GM21423 (cell line): ENCODE measurements around the gene CTNNBIP1.

ENCODE experiments used
- ATAC-seq: cut with Tn5 transposase; IDR thresholded peaks from one replicate; pipeline ENCODE4 v1.9.1; 2021; ENCODE audit warnings: mild to moderate bottlenecking, moderate library complexity; ENCODE audit not compliant: unreplicated experiment

Gene CTNNBIP1

DNA sequence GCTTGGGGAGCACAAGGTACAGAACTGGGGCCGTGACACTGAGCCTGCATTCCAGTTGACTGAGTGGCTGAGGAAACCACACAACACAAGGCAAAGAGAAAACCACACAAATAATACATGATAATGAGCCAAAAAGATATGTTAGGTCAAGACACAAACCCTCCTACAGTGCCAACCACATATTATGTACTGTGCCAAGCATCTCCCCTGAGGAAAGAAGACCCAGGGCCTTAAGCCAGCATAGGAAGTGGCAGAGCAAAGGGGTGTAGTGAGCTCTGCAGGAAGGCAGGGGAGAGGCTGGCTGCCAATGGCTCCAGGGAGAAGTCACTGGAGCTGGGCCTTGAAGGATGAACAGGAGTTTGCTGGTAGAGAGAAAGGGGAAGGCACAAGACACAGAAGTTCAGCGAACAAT is 28.2 kb downstream of the CTNNBIP1 start:
- ATAC-seq = no peak

DNA sequence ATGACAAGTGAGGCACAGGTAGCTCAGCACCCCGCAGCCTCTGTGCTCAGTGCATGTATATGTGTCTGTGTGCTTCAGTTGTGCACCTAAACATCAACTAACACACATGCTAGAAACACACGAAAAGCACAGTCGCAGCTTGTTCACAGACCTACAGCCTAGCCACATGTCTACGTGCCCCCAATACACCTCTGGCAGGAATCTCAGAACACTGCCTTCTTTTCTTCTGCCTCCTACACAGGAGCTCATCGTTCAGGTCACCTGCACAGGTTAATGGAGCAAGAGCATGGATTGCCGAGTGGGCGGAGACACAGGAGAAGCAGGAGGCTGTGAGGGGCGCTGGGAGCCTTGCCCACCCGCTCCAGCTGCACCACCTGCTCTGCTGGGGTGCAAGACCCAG is 31.7 kb downstream of the CTNNBIP1 start:
- no peak for ATAC-seq

DNA sequence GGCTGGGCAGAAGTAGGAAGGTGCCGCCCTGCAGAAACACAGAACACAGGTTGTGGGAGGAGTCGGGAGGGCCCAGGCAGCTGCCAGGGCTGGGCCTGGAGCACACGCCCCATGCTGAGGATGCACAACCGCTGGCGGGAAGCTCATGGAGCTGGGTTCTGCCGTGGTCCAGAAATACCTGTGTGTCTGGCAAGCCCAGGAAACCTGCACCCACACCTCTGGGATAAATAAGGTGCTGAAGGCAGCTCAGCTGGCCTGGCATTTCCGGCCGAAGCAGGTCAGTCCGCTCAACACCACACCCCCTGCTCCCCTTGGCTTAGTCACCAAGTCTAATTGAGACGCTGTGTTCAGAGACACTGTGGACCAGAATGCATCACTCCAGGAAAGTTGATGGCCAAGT is 32.1 kb downstream of the CTNNBIP1 start:
- ATAC-seq = no peak

DNA sequence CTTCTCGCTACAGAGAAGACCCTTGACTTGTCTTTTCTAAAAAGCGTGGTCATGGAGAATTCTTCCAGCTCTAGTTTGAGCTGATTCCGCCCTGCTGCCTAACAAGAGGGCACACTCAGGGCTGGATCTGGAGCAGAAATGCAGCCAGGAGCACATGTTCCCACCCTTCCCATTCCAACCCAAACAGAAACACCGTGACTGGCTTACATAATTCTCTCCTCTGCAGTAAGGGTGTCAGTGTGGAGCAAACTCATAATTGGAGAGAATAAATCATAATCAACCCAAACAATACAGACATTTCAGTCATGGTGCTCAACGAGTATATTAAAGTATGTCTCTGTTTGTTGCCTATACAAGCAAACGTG is 34.5 kb downstream of the CTNNBIP1 start:
- no peak for ATAC-seq

DNA sequence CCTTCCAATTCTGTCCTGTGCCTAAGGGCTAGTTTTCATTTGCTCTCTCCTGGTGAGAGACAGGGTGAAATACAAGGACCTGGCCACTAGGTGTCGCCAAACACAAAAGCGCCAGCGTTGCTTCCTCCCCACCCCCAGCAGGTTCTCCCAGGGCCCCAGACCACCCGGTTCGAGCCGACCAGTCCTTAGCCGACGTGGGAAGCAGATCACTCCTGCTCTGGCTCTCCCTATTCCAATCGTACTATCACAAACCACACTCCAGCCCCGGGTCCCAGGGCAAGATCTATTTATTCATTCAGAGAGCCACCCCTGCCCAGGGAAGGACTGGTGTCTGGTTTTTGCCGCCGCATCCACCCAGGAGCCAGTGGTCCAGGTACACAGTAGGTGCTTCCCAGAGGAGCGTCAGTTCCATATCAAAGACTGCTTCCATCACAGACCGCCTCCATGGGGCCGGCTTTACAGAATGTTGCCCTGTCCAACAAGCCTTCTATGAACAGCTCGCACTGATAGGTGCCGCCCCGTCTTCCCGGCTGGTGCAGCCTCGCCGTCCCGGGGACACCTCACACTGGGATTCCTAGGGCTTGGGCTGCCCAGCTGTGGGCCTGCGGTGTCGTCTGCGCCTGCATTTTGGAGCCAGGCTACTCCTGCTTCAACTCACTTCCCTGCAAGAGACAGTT is 35.0 kb downstream of the CTNNBIP1 start:
- ATAC-seq = no peak

DNA sequence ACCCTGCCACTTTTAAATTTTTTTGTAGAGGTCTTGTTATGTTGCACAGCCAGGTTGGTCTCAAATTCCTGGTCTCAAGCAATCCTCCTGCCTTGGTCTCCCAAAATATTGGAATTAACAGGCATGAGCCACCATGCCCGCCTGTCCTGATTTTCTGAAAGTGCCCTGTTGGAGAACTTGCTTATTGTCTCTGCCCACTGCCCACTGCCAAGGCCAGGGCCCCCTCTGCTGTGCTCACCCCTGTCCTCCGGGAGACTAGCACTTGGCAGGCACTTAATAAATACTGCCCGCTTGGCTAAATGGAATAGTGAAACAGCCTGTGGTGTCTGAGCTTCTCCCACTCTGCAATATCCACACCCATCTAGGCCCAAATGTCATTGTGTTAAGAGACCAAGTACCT is 35.7 kb downstream of the CTNNBIP1 start:
- no peak for ATAC-seq

DNA sequence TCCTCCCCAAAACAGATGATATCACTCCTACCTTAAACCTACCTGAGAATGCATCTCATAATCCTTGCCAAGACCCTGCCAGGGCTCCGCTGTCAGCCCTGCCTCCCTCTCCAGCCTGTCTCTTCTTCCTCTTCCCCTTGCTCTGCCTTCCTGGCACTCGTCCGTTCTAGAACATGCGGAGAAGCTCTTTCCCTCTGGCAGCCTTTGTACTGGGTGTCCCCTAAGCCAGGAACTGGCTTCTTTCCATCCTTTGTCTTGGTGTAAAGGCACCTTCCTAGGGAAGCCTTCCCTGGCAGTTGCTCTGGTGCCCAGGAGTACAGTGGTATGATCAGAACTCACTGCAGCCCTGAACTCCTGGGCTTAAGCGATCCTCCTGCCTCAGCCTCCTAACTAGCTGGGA is 36.1 kb downstream of the CTNNBIP1 start:
- ATAC-seq = no peak

DNA sequence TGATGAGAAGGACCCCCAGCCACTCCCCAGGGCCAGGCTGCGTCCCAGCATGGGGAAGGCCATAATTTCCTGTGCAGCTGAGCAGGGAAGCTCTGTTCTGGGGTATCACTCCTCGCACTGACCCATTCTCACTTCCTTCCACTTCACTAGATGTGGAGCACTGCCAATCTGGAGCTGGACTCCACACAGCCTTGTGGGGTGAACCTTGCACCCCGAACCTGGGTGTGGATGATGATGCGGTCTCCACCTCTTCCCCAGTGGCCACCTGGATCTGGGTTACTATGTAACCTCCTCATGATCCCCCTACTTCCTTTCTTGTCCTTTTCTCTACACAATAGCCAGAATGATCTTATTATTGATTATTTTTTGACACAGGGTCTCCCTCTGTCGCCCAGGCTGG is 36.7 kb downstream of the CTNNBIP1 start:
- no peak for ATAC-seq

DNA sequence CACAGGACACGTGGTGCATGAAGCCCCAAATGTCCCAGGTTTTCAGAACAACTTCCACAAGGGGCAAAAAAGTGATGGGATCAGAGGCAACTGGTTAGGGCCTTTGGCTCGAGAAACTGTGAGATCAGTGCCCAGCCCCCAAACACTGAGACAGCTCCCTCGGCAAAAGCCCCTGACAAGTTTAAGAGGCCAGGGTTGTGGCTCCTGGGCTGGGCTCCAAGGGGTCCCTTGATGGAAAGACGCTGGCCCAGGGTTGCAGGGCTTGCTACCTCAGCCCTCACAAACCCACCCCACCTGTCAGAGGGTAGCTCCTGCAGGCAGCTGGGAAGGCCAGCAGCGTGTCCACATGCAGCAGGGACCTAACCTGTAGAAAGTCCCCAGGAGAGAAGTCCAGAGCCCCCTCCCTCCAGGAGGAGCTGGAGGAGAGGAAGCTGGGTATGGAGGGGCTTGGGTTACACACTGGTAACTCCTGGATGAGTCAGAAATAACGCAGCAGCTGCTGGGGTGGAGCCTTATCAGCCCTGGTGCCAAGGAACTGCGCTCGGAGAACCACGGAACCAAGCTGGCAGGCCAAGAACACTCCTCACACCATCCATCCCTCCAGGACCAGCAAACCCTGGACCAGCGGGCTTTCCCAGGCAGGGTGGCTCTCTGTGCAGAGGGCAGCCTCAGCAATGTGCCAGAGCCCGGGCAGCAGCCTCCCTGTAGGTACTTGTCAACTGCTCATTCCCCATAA is 37.5 kb downstream of the CTNNBIP1 start:
- no peak for ATAC-seq

DNA sequence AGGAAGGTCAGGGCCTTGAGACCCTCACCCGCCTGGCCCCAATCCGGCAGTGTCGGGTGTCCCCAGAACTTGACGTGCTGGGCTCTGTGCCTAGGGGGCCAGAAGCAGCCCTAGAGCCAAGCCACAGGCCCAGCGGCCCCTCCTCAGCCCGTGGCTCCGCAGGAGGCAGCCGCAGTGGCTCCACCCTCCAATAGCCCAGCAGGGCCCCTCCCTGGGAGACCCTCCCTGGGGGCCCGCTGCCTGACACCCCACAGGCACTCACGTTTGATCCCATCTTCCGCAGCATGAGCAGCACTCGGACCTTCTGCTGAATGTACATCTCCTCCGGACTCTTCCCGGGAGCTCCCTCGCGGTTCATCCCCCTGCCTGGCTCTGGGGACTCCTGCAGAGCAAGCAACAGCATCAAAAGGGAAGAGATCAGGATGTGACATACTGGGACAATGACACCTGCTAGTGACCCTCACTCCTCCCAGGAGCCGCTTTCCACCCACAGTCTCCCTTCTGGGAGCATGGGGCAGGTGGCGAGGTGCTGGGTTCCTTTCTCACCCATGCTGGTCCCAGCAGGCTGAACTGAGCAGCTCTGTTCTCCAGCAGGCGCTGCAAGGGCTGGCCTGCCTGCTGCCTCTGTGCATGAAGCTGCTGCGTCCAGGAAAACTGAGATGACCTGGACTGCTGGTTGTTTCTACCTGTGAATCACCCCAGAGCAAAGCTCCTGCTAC is 38.2 kb downstream of the CTNNBIP1 start:
- ATAC-seq = no peak

DNA sequence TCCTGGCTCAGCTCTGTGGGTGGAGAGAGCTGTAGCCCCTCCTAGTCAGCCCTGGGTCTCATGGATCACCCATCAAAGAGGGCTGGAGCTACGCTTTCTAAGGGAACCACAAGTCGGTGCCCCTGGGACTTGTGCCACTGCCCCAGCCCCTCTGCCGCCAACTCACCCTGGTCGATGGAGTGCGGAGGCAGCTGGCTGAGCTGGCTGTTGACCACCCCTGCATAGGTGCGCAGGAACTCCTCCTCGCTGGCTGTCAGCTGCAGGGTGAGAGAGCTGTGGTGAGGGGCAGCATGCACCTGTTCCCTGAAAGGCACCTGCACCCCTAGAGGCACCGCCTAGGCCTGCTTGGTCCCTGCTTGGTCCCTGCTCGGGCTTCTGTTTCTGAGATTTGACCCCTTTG is 39.0 kb downstream of the CTNNBIP1 start:
- no peak for ATAC-seq

DNA sequence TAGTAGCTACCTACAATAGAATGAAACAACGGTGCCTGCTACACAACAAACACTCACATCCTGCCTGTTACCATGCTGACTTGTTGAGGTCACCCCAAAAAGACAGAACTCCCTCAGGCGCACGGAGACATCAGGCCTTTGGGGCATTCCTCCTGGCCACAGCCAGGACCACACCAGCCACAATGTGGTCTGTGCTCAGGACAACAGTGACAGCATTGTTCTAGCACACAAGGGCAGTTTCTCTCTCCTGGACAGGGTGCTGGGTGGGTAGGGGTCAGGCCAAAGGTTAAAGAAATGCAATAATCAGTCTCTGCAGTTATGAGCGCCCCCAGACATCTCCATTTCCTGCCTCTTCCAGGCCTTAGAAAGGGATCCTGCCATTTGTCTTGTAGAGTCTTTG is 39.5 kb downstream of the CTNNBIP1 start:
- no peak for ATAC-seq

DNA sequence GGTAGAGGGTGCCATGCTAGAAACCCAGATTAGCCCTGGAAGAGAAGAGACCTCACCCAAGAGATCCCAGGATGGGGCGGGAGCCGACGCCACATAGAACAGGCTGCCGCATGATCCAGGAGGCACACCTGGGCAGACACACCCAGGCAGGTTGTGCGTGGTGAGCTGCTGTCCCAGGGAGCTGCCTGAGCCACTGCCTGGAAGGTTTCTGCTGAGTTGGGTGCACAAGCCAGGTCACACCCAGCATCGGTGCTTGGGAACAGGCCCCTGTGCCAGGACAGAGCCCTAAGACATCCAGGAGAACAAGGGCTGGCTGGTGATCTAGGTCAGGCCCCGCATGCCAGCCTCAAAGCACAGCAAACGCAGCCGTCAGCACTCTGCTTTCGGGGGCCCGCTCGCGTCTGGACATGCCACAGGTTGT is 40.2 kb downstream of the CTNNBIP1 start:
- no peak for ATAC-seq

DNA sequence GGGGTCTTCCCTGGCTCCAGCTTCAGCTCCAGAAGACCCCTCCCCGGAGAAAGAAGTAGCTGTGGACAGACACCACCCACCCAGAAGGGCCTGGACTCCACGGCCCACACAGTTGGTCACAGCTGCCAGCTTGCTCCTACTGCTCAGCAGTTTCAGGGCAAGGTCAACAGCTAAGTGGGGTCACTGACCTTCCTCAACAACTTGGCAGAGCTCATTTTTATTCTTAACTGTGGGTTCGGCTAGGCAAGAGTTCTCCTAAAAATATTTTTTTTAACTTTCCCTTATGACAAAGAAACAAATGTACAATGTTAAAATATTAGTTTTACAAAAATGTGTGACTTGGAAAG is 41.9 kb downstream of the CTNNBIP1 start:
- ATAC-seq = no peak

DNA sequence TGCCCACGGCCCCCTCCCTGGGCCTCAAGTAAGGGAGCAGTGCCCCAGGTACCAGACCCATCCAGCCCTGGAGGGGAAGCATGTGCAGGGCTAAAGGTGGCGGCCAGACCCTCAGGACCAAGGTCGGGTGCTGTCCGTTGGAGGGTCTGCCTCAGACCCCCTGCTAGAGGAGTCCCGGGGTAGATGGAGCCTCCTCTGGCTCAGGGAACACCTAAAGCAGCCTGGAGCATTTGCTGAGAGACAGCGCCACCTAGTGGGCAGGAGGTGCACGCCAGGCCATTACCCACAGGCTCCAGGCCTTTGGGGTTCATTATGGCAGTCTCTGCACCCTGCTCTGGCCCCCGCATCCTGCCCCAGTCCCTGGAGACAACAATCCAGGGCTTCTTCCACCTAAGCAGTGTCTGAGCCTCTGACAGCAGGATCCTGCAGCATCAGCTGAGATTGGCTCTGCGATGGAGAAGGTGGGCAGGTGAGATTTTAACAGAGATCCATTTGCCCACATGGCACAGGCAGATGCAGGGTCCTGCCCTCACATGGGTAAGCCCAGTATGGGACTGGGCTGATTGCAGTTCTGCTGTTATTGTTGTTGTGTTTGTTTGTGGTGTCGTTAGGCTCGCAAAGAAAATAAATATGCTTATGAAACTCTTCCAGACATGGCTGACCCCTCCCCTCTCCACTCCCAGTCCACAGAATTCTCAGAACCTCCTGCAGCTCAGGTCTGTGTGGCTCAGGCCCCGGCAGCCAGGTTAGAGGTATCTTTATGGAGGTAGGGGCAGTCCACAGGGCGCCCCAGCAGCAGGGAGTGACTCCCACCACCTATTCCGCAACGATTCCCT is 42.4 kb downstream of the CTNNBIP1 start:
- ATAC-seq = peak; percentile 81

DNA sequence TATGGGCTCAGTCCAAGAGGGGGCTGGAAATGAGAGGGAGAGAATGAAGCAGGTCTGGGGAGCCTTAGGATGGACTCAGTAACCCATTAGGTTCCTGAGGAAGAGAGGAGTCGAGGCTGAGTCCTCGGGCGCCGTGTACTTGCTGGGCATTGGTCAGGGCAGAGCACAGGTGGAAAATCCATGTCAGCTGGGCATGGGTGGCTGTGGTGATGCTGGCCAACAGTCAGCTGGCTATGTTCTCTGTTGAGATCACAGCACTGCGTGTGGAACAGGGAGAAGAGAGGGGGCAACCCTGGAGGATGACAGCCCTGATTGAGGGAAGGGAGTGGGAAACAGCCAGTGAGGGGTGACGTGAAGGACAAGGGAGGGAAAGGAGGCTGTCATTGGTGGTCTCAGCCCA is 43.2 kb downstream of the CTNNBIP1 start:
- ATAC-seq = no peak

DNA sequence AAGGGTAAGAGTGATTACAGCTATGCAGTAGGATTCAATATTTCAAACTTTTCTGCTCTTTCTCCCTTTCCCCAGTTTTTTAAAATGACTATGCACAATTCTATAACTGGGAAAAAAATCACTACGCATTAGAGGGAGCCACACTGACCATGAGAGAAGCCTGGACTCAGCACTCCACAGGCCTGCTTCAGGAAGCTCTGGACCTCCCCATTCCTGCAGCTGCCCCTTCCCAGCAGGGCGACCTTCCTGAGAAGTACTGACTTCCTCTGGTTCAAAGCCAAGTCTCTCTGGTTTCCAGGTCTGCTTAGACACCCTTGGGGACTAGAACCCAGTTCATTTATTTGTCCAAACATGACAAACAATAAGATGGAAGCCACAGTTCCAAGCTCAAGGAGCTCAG is 44.3 kb downstream of the CTNNBIP1 start:
- ATAC-seq = no peak

DNA sequence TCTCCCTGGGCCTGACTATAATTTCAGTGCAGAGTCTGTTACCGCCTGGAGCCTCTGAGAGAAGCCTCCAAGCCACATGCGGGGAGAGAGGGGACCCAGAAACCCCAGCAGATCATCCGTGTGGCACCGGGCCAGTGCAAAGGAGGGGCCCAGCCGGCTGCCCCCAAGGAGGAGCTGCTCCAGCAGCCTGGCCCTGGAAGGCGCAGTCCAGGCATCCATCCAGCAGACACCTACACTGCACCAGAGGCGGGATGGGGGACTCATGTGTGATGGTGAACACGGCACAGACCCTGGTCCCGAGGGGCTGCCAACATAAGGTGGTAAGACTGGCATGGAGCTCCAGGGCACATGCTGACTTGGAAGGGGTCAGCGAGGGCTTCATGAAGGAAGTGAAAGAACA is 46.7 kb downstream of the CTNNBIP1 start:
- no peak for ATAC-seq

DNA sequence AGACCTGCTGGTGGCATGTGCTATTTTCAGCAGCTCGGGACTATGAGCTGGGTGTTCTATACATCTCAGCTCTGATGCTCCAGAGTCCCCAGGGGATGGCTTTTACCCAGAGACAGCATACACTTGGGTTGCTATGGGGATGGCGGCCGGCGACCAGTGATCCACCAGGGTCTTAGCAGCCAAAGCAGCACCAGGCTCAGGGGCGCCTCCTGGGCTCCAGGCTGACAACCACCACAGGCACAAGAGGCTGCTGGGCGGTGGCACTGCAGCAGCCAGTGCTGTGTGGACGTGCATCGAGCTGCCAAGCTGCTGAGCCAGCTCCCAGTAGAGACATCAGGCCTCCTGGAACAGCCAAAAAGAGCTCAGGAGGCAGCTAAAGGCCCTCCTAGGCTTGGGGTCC is 48.7 kb downstream of the CTNNBIP1 start:
- ATAC-seq = no peak

DNA sequence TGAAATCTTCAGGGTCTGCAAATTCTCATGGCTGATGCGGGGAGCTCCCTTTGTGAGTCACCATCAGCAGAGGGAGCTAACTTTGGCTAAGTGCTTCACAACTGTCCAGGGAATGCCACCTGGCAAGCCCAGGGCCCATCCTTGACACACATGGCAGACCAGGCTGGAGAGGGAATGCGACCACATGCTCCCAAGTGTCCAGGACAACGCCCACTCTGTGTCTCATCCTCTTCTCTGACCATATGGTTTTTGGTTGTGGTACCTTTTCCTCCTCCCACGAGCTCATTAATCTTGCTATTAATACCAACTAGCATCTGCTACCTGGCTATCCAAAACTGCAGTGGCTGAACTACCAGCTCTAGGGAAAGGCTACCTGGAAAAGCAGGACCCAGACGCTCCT is 49.2 kb downstream of the CTNNBIP1 start:
- ATAC-seq = no peak

DNA sequence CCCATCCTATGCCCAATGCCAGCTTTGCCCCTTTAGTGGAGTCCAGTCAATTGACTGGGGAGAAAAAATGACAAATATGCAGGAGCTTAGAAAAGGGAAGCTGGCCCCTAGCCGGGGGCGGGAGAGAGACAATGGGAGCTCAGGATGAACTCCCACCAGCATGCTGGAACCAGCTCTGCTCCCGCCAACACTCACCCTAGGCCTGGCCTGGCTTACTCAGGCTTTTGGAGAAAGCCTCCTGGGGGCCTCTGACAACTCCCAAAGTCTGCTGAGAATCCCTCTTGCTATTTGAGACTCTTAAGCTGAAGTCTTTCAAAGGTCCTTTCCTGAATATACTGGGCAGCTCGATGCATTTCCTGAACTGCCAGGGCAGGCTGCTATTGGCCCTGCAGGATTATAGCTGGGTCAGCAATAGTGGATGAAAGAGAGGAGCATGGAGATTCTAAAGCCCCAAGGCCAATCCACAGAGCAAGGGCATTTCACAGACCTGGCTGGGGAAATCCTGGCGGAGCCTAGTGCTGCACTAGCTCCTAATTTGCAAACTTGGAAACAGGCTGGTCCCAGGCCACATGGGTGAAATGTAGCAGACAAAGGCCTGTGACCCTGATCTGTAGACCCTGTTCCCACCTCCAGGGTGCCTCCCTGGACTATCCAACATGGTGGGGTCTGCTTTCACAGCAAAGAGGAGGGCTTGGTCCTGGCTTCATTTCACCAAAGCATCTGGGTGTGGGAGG is 50.6 kb downstream of the CTNNBIP1 start:
- ATAC-seq = no peak
